Rectal smooth muscle tissue (tissue), 1 donor: Measurements from ENCODE around the gene CCDC7.

Experiments
- H3K27ac ChIP-seq: one replicate; pipeline ENCODE4 v1.7.0; 2013; ENCODE audit warnings: low read depth, low read length, inconsistent platforms
- H3K27me3 ChIP-seq: one replicate; pipeline ENCODE4 v1.7.0; 2013; ENCODE audit warnings: low read length; ENCODE audit not compliant: control insufficient read depth, insufficient read depth
- H3K36me3 ChIP-seq: one replicate; pipeline ENCODE4 v1.7.0; 2013; ENCODE audit warnings: low read length; ENCODE audit not compliant: control insufficient read depth, insufficient read depth
- H3K4me1 ChIP-seq: one replicate; pipeline ENCODE4 v1.7.0; 2013; ENCODE audit warnings: low read length; ENCODE audit not compliant: control insufficient read depth, insufficient read depth
- H3K4me3 ChIP-seq: one replicate; pipeline ENCODE4 v1.7.0; 2013; ENCODE audit warnings: low read length
- H3K9ac ChIP-seq: one replicate; pipeline ENCODE4 v1.7.0; 2013; ENCODE audit warnings: low read length

The CCDC7 gene

DNA sequence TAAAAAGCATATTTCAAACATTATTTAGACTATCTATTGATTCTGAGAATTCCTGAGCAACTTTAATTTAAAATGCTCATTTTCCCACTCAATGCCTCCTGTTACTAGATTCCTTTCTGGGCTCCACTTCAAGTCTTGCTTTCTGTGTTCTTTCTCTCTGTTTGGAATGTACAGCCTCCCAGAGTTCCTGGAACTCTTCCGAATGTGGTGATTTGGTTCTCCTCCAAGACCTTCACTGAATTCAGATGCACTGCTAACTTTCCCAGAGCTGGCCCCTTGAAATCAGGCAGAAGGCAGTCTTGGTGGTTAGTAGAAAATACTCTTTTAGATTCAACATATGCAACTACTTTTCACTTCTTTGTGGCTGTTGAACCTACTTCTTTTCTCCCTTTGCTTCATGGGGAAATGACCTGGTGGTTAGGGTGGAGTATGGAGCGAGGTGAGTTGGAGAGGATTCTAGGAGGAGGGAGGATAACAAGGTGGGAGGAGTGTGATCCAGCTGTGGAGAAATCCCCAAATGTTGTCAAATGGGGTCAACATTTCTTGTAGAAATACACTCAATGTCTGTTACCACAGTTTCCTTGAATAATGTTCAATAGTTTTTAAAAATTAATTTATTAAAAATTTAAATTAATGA, 27.9 kb upstream of the CCDC7 start:
- no peak overlapping the region for H3K9ac ChIP-seq
- H3K4me1 ChIP-seq: peaks cover 16% of the 10 kb centered on the region
- no peak overlapping the region for H3K4me3 ChIP-seq
- no peaks in the 10 kb centered on the region for H3K36me3 ChIP-seq
- H3K27me3 ChIP-seq: no peaks in the 10 kb centered on the region
- peak overlapping the region; percentile 87 for H3K27ac ChIP-seq

DNA sequence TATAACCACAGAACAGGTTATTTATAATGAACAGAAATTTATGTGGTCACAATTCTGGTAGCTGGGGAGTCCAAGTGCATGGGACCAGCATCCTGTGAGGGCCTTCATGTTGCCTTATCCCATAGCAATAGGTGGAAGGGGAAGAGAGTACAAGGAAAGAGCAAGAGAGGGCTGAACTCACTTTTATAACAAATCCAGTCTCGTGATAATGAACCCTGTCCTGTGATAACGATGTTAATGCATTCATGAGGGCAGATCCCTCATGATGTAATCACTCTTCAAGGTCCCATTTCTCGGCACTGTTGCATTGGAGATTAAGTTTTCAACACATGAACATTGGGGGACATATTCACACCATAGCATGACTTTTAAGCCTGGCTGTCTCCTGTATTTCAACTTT, 27.4 kb upstream of the CCDC7 start:
- no peak overlapping the region for H3K4me3 ChIP-seq
- peak overlapping the region; percentile 87 for H3K27ac ChIP-seq
- H3K9ac ChIP-seq: no peak overlapping the region
- no peaks in the 10 kb centered on the region for H3K27me3 ChIP-seq
- peaks cover 13% of the 10 kb centered on the region for H3K4me1 ChIP-seq
- no peaks in the 10 kb centered on the region for H3K36me3 ChIP-seq

DNA sequence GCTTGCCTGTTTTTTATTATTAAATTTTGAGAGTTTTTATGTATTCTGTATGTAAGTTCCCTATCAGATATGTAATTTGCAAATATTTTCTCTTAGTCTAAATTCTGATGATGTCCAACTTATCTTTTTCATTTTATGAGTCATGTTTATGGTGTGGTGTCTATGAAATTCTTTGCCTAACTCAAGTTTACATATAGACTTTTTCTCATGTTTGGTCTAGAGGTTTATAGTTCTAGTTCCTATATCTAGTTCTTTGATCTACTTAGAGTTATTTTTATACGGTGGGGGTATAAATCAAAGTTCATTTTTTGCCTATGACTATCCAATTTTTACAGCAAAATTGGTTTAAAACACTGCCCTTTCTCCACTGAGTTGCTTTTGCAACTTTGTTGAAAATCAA, 26.3 kb upstream of the CCDC7 start:
- Histone ChIP-seq H3K27me3 (no peaks in the 10 kb centered on the region), H3K4me3 (no peak overlapping the region), H3K36me3 (no peaks in the 10 kb centered on the region), H3K4me1 (peaks cover 13% of the 10 kb centered on the region), H3K27ac (no peak overlapping the region), H3K9ac (no peak overlapping the region)

DNA sequence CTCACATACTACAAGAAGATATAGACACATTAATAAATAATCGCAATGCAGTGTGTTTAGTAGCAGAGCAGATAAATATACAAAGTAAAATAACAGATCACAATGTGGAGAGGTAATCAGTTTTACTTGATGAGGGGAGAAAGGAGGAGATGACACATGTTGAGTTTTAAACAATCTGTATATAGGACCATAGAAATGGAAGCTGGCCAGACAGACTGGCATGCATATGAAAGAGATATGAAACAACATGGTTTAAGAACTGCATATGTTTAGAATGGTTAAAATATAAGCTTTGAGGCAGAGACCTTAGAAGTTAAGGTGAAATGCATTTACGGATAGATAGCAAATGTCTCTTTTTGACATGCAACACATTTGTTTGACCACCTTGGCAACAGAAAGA, 19.8 kb upstream of the CCDC7 start:
- H3K27ac ChIP-seq: no peak overlapping the region
- no peaks in the 10 kb centered on the region for H3K27me3 ChIP-seq
- H3K4me1 ChIP-seq: no peaks in the 10 kb centered on the region
- H3K9ac ChIP-seq: no peak overlapping the region
- no peaks in the 10 kb centered on the region for H3K36me3 ChIP-seq
- no peak overlapping the region for H3K4me3 ChIP-seq

DNA sequence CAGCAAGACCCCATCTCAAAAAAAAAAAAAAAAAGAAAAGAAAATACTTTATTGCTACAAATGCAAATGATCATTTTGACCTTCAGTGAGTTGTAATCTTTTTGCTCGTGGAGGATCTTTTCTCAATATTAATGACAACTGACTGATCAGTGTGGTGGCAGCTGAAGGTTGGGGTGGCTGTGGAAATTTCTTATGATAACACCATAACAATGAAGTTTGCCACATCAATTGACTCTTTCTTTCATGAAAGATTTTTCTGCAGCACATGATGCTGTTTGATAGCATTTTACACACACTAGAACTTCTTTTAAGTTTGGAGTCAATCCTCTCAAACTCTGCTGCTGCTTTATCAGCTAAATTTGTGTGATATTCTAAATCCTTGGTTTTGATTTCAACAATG, 12.4 kb upstream of the CCDC7 start:
- Histone ChIP-seq H3K4me1 (no peaks in the 10 kb centered on the region), H3K27ac (no peak overlapping the region), H3K27me3 (no peaks in the 10 kb centered on the region), H3K4me3 (no peak overlapping the region), H3K36me3 (no peaks in the 10 kb centered on the region), H3K9ac (no peak overlapping the region)

DNA sequence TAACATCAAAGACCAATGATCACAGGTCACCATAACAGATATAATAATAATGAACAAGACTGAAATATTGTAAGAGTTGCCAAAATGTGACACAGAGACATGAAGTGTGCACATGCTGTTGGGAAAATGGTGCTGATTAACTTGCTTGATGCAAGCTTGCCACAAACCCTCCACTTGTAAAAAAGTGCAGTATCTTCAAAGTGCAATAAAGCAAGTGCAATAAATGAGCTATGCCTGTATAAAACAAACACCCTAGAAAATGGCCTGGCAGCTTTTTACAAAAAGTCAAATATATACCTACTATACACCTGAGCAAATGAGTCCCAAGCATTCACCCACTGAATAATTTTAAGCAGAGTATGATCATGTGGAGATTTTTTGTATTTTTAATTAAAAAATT, 9.7 kb upstream of the CCDC7 start:
- Histone ChIP-seq H3K27me3 (no peaks in the 10 kb centered on the region), H3K4me3 (no peak overlapping the region), H3K9ac (no peak overlapping the region), H3K4me1 (no peaks in the 10 kb centered on the region), H3K36me3 (no peaks in the 10 kb centered on the region), H3K27ac (no peak overlapping the region)

DNA sequence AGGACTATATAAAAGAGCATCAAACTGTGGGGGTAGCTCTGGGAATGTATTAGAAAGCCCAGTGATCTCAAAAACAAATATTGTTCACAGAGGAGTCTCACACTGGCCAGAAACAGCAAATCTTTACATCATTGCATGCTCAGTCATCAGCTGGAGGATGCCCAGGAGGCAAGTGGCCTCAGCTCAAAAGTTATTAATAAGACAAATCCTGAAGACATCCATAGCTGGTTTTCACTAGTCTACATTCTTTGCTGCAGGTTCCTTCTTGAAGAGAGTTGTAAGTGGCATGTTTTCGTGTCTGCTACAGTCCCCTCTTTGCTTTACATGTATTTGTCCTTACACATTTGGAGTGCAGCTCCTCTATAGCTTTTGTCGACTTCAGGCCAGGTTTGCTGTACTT, 8.6 kb upstream of the CCDC7 start:
- H3K27me3 ChIP-seq: no peaks in the 10 kb centered on the region
- H3K27ac ChIP-seq: no peak overlapping the region
- no peaks in the 10 kb centered on the region for H3K4me1 ChIP-seq
- no peak overlapping the region for H3K9ac ChIP-seq
- no peaks in the 10 kb centered on the region for H3K36me3 ChIP-seq
- no peak overlapping the region for H3K4me3 ChIP-seq

DNA sequence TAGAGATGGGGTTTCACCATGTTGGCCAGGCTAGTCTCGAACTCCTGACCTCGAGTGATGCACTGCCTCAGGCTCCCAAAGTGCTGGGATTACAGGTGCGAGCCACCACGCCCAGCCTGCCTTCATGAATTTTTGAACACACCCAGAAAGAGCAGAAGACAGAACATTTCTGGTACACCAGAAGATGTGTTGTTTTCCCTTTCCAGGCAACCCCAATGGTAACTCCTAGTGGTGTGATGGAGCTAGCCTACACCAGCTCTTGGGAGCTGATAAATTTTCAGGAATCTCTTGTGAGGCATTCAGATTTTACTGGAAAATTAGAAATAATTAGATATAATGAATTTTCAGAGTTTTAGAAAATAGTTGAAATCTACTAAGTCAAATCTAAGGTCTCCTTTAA, 904 bp upstream of the CCDC7 start:
- H3K27ac ChIP-seq: peak overlapping the region; percentile 90
- H3K4me3 ChIP-seq: peak overlapping the region; percentile 83

DNA sequence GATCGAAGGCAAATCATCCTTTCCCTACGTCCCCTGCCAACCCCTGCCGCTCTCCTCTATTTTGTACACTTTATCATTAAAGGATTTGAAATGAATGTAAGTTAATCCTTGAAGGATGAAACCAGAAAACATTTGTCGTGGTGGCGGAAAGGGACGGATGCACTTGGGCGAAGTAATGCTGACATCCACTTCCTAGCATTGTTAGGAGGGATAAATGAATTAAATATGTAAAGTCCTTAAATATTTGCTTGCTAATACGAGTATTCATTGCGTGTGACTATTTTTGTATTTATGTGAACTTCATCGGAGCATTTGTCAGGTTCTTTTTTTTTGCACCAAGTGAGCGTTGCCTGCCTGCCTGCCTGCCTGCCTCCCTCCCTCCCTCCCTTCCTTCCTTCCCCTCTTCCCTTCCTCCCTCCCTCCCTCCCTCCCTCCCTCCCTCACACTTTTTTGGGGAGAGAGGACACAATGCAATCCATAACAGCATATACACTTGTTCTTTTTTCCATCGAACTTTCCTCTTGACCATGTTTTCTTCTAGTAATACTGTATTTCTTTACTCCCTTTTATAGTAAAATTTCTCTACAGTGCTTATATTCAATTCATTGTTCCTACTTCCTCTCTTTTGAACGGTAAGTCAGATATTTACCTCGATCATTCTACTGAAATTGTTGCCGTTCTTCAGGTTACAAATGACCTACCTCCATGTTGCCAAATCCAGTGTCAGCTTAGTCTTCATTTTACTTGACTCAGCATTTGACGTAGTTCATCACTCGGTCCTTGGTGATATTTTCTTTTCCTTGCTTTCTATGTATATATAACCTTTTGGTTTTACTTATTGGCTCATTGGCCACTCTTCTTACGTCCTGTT, 831 bp downstream of the CCDC7 start:
- H3K36me3 ChIP-seq: no peaks in the 10 kb centered on the region
- H3K4me1 ChIP-seq: peaks cover 5% of the 10 kb centered on the region
- H3K9ac ChIP-seq: peak overlapping the region; percentile 72
- peak overlapping the region; percentile 83 for H3K4me3 ChIP-seq
- no peaks in the 10 kb centered on the region for H3K27me3 ChIP-seq
- peak overlapping the region; percentile 90 for H3K27ac ChIP-seq

More for the DNA sequence above, 904 bp upstream of the CCDC7 start:
- Histone ChIP-seq H3K36me3 (no peaks in the 10 kb centered on the region), H3K27me3 (no peaks in the 10 kb centered on the region), H3K9ac (no peak overlapping the region), H3K4me1 (peaks cover 5% of the 10 kb centered on the region)

DNA sequence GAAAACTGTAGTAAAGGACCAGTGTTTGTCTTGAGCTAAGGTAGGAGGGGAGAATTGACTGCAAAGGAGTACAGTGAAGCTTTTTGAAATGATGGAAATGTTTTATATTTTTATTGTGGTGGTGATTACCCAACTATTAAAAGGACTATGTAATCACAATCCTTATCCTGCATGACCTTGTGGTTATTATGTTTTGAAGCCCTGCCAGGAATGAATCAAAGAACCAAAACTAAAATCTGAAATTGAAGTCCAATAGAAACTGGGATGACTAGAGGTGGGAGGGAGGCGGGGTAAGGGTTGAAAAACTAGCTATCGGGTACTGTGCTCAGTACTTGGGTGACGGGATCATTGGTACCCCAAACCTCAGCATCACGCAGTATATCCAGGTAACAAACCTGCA, 8.2 kb downstream of the CCDC7 start:
- Histone ChIP-seq H3K27ac (no peak overlapping the region), H3K36me3 (no peaks in the 10 kb centered on the region), H3K4me1 (no peaks in the 10 kb centered on the region)

DNA sequence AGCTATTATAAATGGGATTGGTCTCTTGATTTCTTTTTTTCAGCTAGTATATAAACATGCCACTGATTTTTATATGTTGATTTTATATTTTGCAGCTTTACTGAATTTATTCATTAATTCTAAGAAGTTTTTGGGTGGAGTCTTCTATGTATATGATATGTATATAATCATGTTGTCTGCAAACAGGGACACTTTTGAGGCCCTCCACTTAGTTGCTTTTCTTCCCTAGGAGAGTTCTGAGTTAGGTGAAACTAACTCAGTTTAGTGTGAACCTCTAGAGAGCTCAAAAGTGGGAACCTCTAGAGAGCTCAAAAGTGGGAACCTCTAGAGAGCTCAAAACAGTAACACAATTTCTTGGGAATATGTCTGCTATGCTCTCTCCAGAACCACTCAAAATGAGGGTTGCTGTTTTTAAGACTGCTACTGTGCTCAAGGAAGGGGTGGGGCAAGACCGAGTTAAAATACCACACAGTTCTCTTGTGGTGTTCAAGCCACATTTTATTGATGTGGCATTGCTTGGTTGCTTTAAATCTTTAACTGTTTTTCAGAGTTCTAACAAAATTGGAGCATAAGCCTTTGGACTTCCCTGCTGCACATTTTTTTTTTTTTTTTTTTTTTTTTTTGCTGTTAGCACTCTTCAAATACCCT, 13.2 kb downstream of the CCDC7 start:
- Histone ChIP-seq H3K27ac (no peak overlapping the region), H3K4me3 (no peak overlapping the region), H3K4me1 (no peaks in the 10 kb centered on the region), H3K36me3 (no peaks in the 10 kb centered on the region), H3K9ac (no peak overlapping the region), H3K27me3 (no peaks in the 10 kb centered on the region)

More for the DNA sequence above, 8.2 kb downstream of the CCDC7 start:
- Histone ChIP-seq H3K9ac (no peak overlapping the region), H3K27me3 (no peaks in the 10 kb centered on the region), H3K4me3 (no peak overlapping the region)

DNA sequence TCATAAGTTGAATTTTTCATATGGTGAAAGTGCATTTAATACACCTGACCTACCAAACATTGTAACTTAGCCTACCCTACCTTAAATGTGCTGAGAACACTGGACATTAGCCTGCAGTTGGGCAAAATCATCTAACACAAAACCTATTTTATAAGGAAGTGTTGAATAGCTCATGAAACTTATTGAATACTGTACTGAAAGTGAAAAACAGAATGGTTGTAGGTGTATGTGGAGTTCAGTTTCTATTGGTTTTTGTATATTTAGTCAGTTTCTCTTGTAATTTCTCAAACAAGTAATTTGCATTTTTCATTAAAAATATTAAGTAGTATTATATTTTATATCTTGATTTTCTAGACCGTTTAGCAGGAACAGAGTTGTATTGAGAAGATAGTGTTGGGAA, 15.3 kb downstream of the CCDC7 start:
- Histone ChIP-seq H3K36me3 (no peaks in the 10 kb centered on the region), H3K27me3 (no peaks in the 10 kb centered on the region), H3K27ac (no peak overlapping the region), H3K4me1 (no peaks in the 10 kb centered on the region), H3K4me3 (no peak overlapping the region), H3K9ac (no peak overlapping the region)
